ENCODE measurements around the gene CRYBB1. TPM values are rescaled to one million over a fixed set of nuclear protein-coding genes. Genes with fewer than 3 reads are reported as not detected.
A peak's percentile ranks its signal among the peaks of the same experiment; 100 is the strongest.

The CRYBB1 gene
- polyA plus RNA-seq, 3 donors, result 0.29 to 0.78 (median 0.69) TPM

GRCh38 chr22:26581633-26582168 is 36.1 kb downstream of the CRYBB1 start:
- DNase-seq (ENCODE audit: low read depth in 3 of 3, low spot score in 2 of 3), result no peak

GRCh38 chr22:26581026-26581425 is 36.8 kb downstream of the CRYBB1 start:
- no peak for DNase-seq (ENCODE audit: low read depth in 3 of 3, low spot score in 2 of 3)

GRCh38 chr22:26580240-26580962 is 37.4 kb downstream of the CRYBB1 start:
- no peak for DNase-seq (ENCODE audit: low read depth in 3 of 3, low spot score in 2 of 3)

DNA sequence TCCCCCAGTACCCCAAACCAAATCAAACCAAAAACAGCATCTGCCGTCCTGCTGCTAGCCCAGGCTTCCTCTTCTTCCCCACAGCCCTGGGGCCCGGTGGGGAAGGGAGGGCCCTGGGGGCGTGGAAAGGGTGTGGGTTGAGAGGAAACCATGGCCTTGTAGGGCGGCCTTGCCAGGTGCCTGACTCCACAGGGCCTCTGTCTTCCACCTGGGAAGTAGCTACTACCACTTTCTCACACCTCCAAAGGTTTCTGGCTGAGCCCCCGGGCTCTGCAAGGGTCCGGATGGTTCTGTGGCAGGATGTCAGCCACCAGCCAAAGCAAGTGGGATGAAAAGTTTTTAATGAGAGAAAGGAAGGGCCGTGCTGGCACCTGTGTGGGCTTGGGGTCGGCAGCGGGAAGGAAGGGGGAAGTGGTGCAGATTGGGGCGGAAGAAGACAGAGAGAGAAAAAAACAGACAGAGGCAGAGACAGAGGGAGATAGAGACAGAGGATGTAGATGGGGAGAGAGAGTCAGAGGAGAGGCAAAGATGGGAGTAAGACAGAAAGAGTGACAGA is 38.4 kb downstream of the CRYBB1 start:
- DNase-seq (ENCODE audit: low read depth in 3 of 3, low spot score in 2 of 3), result no peak

GRCh38 chr22:26577081-26577480 is 40.7 kb downstream of the CRYBB1 start:
- no peak for DNase-seq (ENCODE audit: low read depth in 3 of 3, low spot score in 2 of 3)

GRCh38 chr22:26576026-26576680 is 41.7 kb downstream of the CRYBB1 start:
- DNase-seq (ENCODE audit: low read depth in 3 of 3, low spot score in 2 of 3), result no peak

DNA sequence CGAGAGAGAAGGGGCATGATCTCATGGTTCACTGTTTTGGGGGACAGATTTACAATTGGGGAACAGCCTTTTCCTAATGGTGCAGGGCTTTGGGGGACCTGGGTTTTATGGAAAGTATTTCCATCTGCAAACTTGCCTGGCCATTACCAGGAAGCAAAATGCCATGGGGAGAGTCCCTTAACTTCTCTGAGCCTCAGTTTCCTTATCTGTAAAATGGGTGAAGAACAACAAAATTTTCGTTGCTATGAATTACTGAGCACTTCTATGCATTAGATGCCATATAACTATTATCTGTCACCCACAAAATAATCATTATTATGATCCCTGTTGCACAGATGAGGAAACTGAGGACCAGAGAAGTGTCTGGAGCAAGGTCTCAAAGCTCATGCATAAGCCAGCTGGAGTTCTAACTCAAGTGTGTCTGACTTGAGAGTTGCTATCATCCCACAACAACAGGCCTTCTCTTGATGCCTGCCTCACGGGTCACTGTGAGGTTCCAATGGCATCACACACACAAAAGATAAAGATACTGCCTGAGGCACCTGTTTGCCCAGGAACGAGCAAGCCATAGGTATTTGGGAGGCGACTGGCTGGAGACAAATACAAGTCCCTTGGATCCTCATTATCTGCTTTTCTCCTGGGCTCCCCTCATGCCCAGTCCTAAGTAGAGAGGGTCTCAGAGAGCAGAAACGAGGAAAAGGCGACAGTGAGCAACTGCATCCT is 43.7 kb downstream of the CRYBB1 start:
- no peak for DNase-seq (ENCODE audit: low read depth in 3 of 3, low spot score in 2 of 3)

- peak; percentile 68 to 72 (median 70) for DNase-seq (ENCODE audit: low read depth in 3 of 3, low spot score in 2 of 3)
Observed at GRCh38 chr22:26573026-26573662, 44.7 kb downstream of the CRYBB1 start.

- DNase-seq (ENCODE audit: low read depth in 3 of 3, low spot score in 2 of 3), result no peak
Observed at GRCh38 chr22:26570864-26571525, 46.8 kb downstream of the CRYBB1 start.

GRCh38 chr22:26570115-26570514 is 47.7 kb downstream of the CRYBB1 start:
- DNase-seq (ENCODE audit: low read depth in 3 of 3, low spot score in 2 of 3), result no peak

DNA sequence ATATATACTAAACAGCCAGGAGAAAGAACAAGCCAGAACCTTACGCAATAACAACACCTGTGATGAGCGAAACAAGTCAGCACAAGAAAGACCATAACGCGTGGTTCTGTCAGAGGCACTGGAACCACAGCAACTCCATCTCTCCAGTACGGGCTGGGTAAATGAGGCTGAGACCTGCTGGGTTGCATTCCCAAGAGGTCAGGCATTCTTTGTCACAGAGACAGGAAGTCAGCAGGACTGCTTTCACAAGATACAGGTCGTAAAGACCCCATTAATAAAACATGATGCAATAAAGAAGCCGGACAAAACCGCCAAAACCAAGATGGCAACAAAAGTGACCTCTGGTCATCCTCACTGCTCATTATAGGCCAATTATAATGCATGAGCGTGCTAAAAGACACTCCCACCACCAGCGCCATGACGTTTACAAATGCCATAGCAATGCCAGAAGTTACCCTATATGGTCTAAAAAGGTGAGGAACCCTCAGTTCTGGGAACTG is 49.6 kb downstream of the CRYBB1 start:
- DNase-seq (ENCODE audit: low read depth in 3 of 3, low spot score in 2 of 3), result no peak

DNA sequence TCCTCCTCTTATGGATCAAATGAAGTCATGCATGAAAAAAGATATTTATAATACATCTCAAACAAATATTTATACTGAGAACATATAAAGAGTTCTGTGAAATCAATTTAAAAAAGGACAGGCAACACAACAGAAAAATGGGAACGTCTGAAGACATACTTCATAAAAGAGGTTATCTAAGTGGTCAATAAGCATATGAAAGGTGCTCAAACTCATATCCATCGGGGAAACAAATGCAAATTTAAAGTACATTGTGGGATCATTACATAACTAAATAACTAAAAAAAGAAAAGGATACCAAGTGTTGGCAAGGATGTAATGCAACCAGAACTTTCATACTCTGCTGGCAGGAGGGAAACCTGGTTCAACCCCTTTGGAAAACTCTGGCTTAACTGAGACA is 50.2 kb downstream of the CRYBB1 start:
- DNase-seq (ENCODE audit: low read depth in 3 of 3, low spot score in 2 of 3), result no peak

DNA sequence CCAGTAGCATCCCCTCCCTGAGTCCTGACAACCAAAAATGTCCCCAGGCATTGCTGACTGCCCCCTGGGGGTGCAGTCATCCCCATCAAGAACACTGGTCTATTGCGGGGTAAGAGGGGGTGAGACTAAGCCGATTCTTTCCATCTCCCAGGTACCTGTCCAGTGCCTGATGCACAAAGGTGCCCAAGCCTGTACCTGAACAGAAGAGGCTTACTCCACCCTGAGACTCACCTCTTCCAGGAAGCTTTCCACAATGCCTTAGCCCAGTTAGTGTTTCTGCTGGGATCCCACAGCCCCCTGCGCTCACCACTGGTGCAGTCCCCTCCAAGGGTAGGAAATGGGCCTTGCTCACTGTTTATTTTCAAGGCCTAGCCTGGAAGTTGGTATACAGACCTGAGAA is 50.8 kb downstream of the CRYBB1 start:
- DNase-seq (ENCODE audit: low read depth in 3 of 3, low spot score in 2 of 3), result no peak

DNA sequence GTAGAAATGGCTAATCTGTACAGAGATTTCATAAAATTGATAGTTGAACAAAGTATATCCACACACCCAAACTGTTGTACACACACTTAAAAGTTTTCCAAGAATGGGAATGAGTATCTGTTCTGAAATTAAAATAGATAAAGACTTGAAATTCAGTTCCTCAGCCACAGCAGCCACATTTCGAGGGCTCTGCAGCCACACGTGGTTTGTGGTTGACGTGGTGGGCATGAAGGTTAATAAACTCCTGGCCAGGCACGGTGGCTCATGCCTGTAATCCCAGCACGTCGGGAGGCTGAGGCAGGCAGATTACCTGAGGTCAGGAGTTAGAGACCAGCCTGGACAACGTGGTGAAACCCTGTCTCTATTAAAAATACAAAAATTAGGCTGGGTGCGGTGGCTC is 51.9 kb downstream of the CRYBB1 start:
- DNase-seq (ENCODE audit: low read depth in 3 of 3, low spot score in 2 of 3), result no peak

GRCh38 chr22:26565181-26565580 is 52.6 kb downstream of the CRYBB1 start:
- DNase-seq (ENCODE audit: low read depth in 3 of 3, low spot score in 2 of 3), result no peak

GRCh38 chr22:26564672-26565071 is 53.2 kb downstream of the CRYBB1 start:
- no peak for DNase-seq (ENCODE audit: low read depth in 3 of 3, low spot score in 2 of 3)

DNA sequence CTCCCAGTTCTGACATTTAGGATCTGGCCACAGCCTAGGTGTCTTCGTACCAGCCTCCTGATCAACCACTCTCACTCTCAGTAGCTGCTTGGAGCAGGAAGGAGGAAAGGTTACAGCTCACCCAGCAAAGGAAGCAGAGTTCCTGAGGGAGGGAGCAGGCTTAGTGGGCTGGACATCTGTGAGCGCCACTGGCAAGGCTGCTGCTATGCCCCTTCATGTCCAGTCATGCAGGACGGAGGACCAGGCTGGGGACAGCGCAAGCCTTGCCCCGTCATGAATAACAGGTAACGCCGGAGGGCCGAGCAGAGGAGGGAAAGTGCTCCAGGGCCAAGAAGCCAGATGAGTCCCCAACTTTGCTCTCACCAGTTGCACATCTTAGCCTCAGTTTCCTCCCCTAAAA is 53.6 kb downstream of the CRYBB1 start:
- no peak for DNase-seq (ENCODE audit: low read depth in 3 of 3, low spot score in 2 of 3)

GRCh38 chr22:26563022-26563421 is 54.8 kb downstream of the CRYBB1 start:
- DNase-seq (ENCODE audit: low read depth in 3 of 3, low spot score in 2 of 3), result no peak

GRCh38 chr22:26561756-26562417 is 55.9 kb downstream of the CRYBB1 start:
- no peak for DNase-seq (ENCODE audit: low read depth in 3 of 3, low spot score in 2 of 3)

All from right renal cortex interstitium (tissue), 3 donors.